SK-N-SH (cell line): ENCODE data around the gene HSD11B2. TPM values are rescaled to one million over a fixed set of nuclear protein-coding genes. Genes with fewer than 3 reads are reported as not detected.

Source experiments
- CTCF ChIA-PET: fragments of 300-600, 350-600 bp; formaldehyde crosslinking; extraction: SDS; loops from one replicate; lab custom pipeline; 2021; lab: Yijun Ruan, JAX
- POLR2A ChIA-PET: fragments of 350-600 bp; sonication (Branson Sonifier 250); formaldehyde crosslinking; extraction: SDS; loops from one replicate; lab custom pipeline; 2020; ENCODE audit warnings: antibody characterized with exemption, inconsistent platforms; lab: Yijun Ruan, JAX
- DNase-seq: peaks from one replicate; pipeline ENCODE4 v3.0.0; 2012
- H2AFZ ChIP-seq: fragments of 200-600 bp; sonication (generic); 2 replicates; pipeline ENCODE4 v1.8.1; 2016; ENCODE audit warnings: antibody characterized with exemption, mild to moderate bottlenecking, low read depth
- H3F3A ChIP-seq: fragments of 200-600 bp; sonication (generic); replicated peaks from 2 replicates; pipeline ENCODE3; 2016; ENCODE audit warnings: antibody characterized with exemption, mild to moderate bottlenecking; ENCODE audit not compliant: insufficient read depth
- H3K27ac ChIP-seq, 2 experiments: fragments of 200-500 bp in 1 of 2; fragments of 200-600 bp in 1 of 2; sonication (Bioruptor generic) in 1 of 2; sonication (generic), shearing (Covaris generic) in 1 of 2; 2 replicates each; pipeline versions ENCODE4 v1.5.1 to v1.6.1; 2014 to 2016; ENCODE audit warnings: low read depth in 2 of 2, inconsistent platforms in 1 of 2, low read length in 1 of 2, mild to moderate bottlenecking in 1 of 2, mixed read lengths in 1 of 2
- H3K27me3 ChIP-seq: fragments of 200-600 bp; sonication (generic), shearing (Covaris generic); 2 replicates; pipeline ENCODE4 v1.6.1; 2016; ENCODE audit warnings: mixed run types; ENCODE audit not compliant: insufficient read depth
- H3K36me3 ChIP-seq, 2 experiments: fragments of 200-500 bp in 1 of 2; fragments of 200-600 bp in 1 of 2; sonication (Bioruptor generic) in 1 of 2; sonication (generic) in 1 of 2; replicated peaks in 1 of 2; 2 replicates each; pipeline versions ENCODE3 to v1.5.1; 2014 to 2016; ENCODE audit warnings: low read length in 1 of 2, mild to moderate bottlenecking in 1 of 2; ENCODE audit not compliant: insufficient read depth in 2 of 2, control insufficient read depth in 1 of 2
- H3K4me1 ChIP-seq, 2 experiments: fragments of 200-500 bp in 1 of 2; fragments of 200-600 bp in 1 of 2; sonication (Bioruptor generic) in 1 of 2; sonication (generic), shearing (Covaris generic) in 1 of 2; 2 replicates each; pipeline versions ENCODE4 v1.5.1 to v1.6.1; 2014 to 2016; ENCODE audit warnings: low read depth in 1 of 2, low read length in 1 of 2, mixed run types in 1 of 2; ENCODE audit not compliant: insufficient read depth in 2 of 2, control insufficient read depth in 1 of 2
- H3K4me2 ChIP-seq: fragments of 200-600 bp; sonication (generic), shearing (Covaris generic); 2 replicates; pipeline ENCODE4 v1.6.1; 2017; ENCODE audit warnings: mixed run types
- H3K4me3 ChIP-seq, 2 experiments: fragments of 200-500 bp in 1 of 2; fragments of 200-600 bp in 1 of 2; sonication (Bioruptor generic) in 1 of 2; sonication (generic), shearing (Covaris generic) in 1 of 2; 2 replicates each; pipeline versions ENCODE4 v1.5.1 to v1.8.1; 2014 to 2016; ENCODE audit warnings: low read depth in 2 of 2, inconsistent platforms in 1 of 2, low read length in 1 of 2, mild to moderate bottlenecking in 1 of 2, mixed read lengths in 1 of 2, moderate library complexity in 1 of 2
- H3K79me2 ChIP-seq: fragments of 200-600 bp; sonication (generic); 2 replicates; pipeline ENCODE4 v1.8.1; 2017; ENCODE audit warnings: mild to moderate bottlenecking; ENCODE audit not compliant: insufficient read depth
- H3K9ac ChIP-seq: fragments of 200-600 bp; sonication (generic); 2 replicates; pipeline ENCODE4 v1.6.1; 2017; ENCODE audit warnings: mixed run types
- H3K9me2 ChIP-seq: fragments of 200-600 bp; sonication (generic); 2 replicates; pipeline ENCODE4 v1.6.1; 2017; ENCODE audit warnings: mixed run types
- H3K9me3 ChIP-seq: fragments of 200-600 bp; sonication (generic); 2 replicates; pipeline ENCODE4 v1.6.1; 2017; ENCODE audit warnings: mixed run types, mild to moderate bottlenecking, moderate library complexity
- H4K20me1 ChIP-seq: fragments of 200-600 bp; sonication (generic); 2 replicates; pipeline ENCODE4 v1.6.1; 2017; ENCODE audit warnings: mild to moderate bottlenecking, mixed run types; ENCODE audit not compliant: insufficient read depth
- CHD2 ChIP-seq: fragments of 150-350 bp; IDR thresholded peaks from 2 replicates; pipeline ENCODE4 v1.6.1; 2018; ENCODE audit warnings: low read length; ENCODE audit not compliant: partially characterized antibody
- EP300 ChIP-seq, 2 experiments: IDR thresholded peaks; 2 replicates each; pipeline versions ENCODE4 v1.4.0 to v1.6.1; 2012; ENCODE audit warnings: borderline replicate concordance in 1 of 2, low read depth in 1 of 2, low read length in 1 of 2
- EZH2phosphoT487 ChIP-seq: fragments of 200-600 bp; sonication (generic); IDR thresholded peaks from 2 replicates; pipeline ENCODE4 v1.6.1; 2017; ENCODE audit warnings: low read depth, mixed run types, mild to moderate bottlenecking, antibody characterized with exemption, moderate library complexity, borderline replicate concordance
- FOSL2 ChIP-seq: IDR thresholded peaks from 2 replicates; pipeline ENCODE4 v1.4.0; 2012; ENCODE audit warnings: low read depth, mild to moderate bottlenecking, moderate library complexity, borderline replicate concordance
- GATA2 ChIP-seq: sonication (generic); formaldehyde crosslinking; IDR thresholded peaks from 2 replicates; pipeline ENCODE4 v1.5.0; 2020; ENCODE audit warnings: mild to moderate bottlenecking, missing genetic modification reagents
- IRF3 ChIP-seq: fragments of 150-350 bp; IDR thresholded peaks from 2 replicates; pipeline ENCODE4 v1.6.1; 2016; ENCODE audit warnings: mild to moderate bottlenecking, low read depth, low read length
- MAX ChIP-seq: IDR thresholded peaks from 2 replicates; pipeline ENCODE4 v1.4.0; 2012; ENCODE audit warnings: low read depth
- MXI1 ChIP-seq: IDR thresholded peaks from 2 replicates; pipeline ENCODE4 v1.6.1; 2012; ENCODE audit warnings: mild to moderate bottlenecking, low read depth, low read length, improper control_type of control experiment
- NFIC ChIP-seq: IDR thresholded peaks from 2 replicates; pipeline ENCODE4 v1.4.0; 2012; ENCODE audit warnings: borderline replicate concordance
- NRF1 ChIP-seq: IDR thresholded peaks from 2 replicates; pipeline ENCODE4 v1.6.1; 2012; ENCODE audit warnings: low read depth, mild to moderate bottlenecking, low read length
- SIN3A ChIP-seq: IDR thresholded peaks from 2 replicates; pipeline ENCODE4 v1.6.1; 2012; ENCODE audit warnings: low read depth, mild to moderate bottlenecking, low read length, moderate library complexity, borderline replicate concordance
- USF2 ChIP-seq: fragments of 150-350 bp; IDR thresholded peaks from 2 replicates; pipeline ENCODE4 v1.6.1; 2017; ENCODE audit warnings: antibody characterized with exemption, low read length, low read depth, borderline replicate concordance
- YY1 ChIP-seq: IDR thresholded peaks from 2 replicates; pipeline ENCODE4 v1.4.0; 2012; ENCODE audit warnings: low read depth, mild to moderate bottlenecking
- WGBS: methylation state at CpG from one replicate; pipeline ENCODE4 v1.1.6; 2017; ENCODE audit warnings: low lambda C conversion rate; 5-methylcytosine and 5-hydroxymethylcytosine counted together
- polyA plus RNA-seq, 3 experiments: library from polyadenylated mRNA; depleted of rRNA; stranded (reverse); fragments of >200 nt; gene quantifications; 2 replicates each; pipeline ENCODE4 v1.2.3, GENCODE V29; 2012
- TF ChIP-seq, protein P1 (sequence below): IDR thresholded peaks from 2 replicates; pipeline ENCODE4; 2012

HSD11B2 gene
- polyA plus RNA-seq, 1 of the 3 experiments (the other 2 are of a cell fraction), result 0.23 TPM

GRCh38 chr16:67433131-67433719 is 2.3 kb downstream of the HSD11B2 start:
- H4K20me1 ChIP-seq, result no peaks in the 10 kb centered on the region
- CTCF ChIA-PET, result interaction anchor here (0.8 to 3.1 kb wide), 8 partner anchors 14 to 87 kb away, joined by 3 to 16 read pairs (median 4); partner anchors contain the start of gene ZDHHC1
- no peak overlapping the region for H2AFZ ChIP-seq
- peaks cover 7 to 12% of the 10 kb centered on the region in 2 experiments for H3K36me3 ChIP-seq
- H3K4me3 ChIP-seq, result no peak overlapping the region
- no peak for DNase-seq
- POLR2A ChIA-PET, result interaction anchor here (0.6 to 1.0 kb wide), 2 partner anchors 14 to 236 kb away, joined by 3 to 4 read pairs; no protein-coding TSS in a partner anchor
- WGBS, result 97% methylated on average over 5 of the region's 5 CpGs
- TF ChIP-seq EZH2phosphoT487, result no peak
- no peak for TF ChIP-seq NRF1
- no peak for TF ChIP-seq MAX
- no peak for TF ChIP-seq MXI1
- no peak for TF ChIP-seq FOSL2
- TF ChIP-seq, protein P1, sequence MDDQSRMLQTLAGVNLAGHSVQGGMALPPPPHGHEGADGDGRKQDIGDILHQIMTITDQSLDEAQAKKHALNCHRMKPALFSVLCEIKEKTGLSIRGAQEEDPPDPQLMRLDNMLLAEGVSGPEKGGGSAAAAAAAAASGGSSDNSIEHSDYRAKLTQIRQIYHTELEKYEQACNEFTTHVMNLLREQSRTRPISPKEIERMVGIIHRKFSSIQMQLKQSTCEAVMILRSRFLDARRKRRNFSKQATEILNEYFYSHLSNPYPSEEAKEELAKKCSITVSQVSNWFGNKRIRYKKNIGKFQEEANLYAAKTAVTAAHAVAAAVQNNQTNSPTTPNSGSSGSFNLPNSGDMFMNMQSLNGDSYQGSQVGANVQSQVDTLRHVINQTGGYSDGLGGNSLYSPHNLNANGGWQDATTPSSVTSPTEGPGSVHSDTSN, result no peak
- no peak for TF ChIP-seq EP300 (IDR thresholded peaks at IDR 0.05; ENCODE audit: borderline replicate concordance in 1 of 2, low read depth in 1 of 2, low read length in 1 of 2)
- TF ChIP-seq YY1, result no peak
- TF ChIP-seq NFIC, result no peak
- TF ChIP-seq GATA2 (CRISPR knock-in tag), result no peak
- H3K9me3 ChIP-seq, result no peaks in the 10 kb centered on the region
- no peaks in the 10 kb centered on the region for H3F3A ChIP-seq
- no peaks in the 10 kb centered on the region for H3K9me2 ChIP-seq
- no peak overlapping the region for H3K27ac ChIP-seq
- H3K4me1 ChIP-seq, result peaks cover 0 to 11% of the 10 kb centered on the region in 2 experiments; a peak in 1 of 4 replicates
- no peak overlapping the region for H3K9ac ChIP-seq
- no peaks in the 10 kb centered on the region for H3K79me2 ChIP-seq
- no peaks in the 10 kb centered on the region; the same call in 1 of the 2 replicates for H3K27me3 ChIP-seq
- H3K4me2 ChIP-seq, result no peak overlapping the region

DNA sequence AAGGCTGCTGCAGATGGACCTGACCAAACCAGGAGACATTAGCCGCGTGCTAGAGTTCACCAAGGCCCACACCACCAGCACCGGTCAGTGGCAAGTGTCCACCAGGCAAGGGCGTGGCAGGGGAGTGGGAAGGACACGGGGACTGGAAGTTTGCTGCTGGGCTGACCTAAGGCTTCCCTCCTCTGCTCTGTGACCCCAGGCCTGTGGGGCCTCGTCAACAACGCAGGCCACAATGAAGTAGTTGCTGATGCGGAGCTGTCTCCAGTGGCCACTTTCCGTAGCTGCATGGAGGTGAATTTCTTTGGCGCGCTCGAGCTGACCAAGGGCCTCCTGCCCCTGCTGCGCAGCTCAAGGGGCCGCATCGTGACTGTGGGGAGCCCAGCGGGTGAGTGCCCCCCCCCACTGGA is 4.8 kb downstream of the HSD11B2 start:
- Histone ChIP-seq H3K4me2 (no peak overlapping the region), H3K4me3 (no peak overlapping the region), H4K20me1 (no peaks in the 10 kb centered on the region), H3K27ac (no peak overlapping the region), H3K36me3 (peaks cover 7 to 22% of the 10 kb centered on the region in 2 experiments), H3K9ac (no peak overlapping the region), H3K9me3 (no peaks in the 10 kb centered on the region), H3K79me2 (no peaks in the 10 kb centered on the region), H3K27me3 (no peaks in the 10 kb centered on the region), H3F3A (no peaks in the 10 kb centered on the region), H3K4me1 (peaks cover 0 to 6% of the 10 kb centered on the region in 2 experiments; a peak in 1 of 4 replicates), H3K9me2 (no peaks in the 10 kb centered on the region), H2AFZ (no peak overlapping the region)
- 97% methylated on average over 16 of the region's 16 CpGs for WGBS
- TF ChIP-seq USF2 (no peak), CHD2 (no peak), IRF3 (no peak), SIN3A (no peak), MAX (no peak)
- POLR2A ChIA-PET, result no interaction called here
- CTCF ChIA-PET, result interaction anchor here (1.0 to 2.3 kb wide), 5 partner anchors 8 to 86 kb away, joined by 3 to 6 read pairs (median 4); no protein-coding TSS in a partner anchor
- no peak for DNase-seq
